Measurements from ENCODE around the gene NOBOX.
"Not testable (repeated sequence)": the region's sequence is repeated elsewhere in the genome, so short reads cannot be mapped to it uniquely, and the experiment has no call there.

GRCh38 chr7:144355176-144355822 is 48.2 kb downstream of the NOBOX start, which contains the start of gene ARHGEF5:
- not testable (repeated sequence) for TF ChIP-seq EZH2 (IDR thresholded peaks at IDR 0.05; ENCODE audit: low read length); CTCF (optimal IDR thresholded peaks at IDR 0.05 in 1 of 3, IDR thresholded peaks at IDR 0.05 in 1 of 3, conservative IDR thresholded peaks at IDR 0.05 in 1 of 3; ENCODE audit: extremely low read depth in 1 of 3, insufficient read depth in 2 of 3, low read length in 3 of 3)
